SK-N-MC (cell line): ENCODE data around the gene EFTUD2.
A peak's percentile ranks its signal among the peaks of the same experiment; 100 is the strongest.

Experiments
- EZH2 ChIP-seq: fragments of 200-600 bp; sonication (generic); IDR thresholded peaks from one replicate; pipeline ENCODE4 v1.6.1; 2017; ENCODE audit warnings: antibody characterized with exemption
- FOXP2 ChIP-seq: optimal IDR thresholded peaks from 2 replicates; pipeline ENCODE3; 2011; ENCODE audit warnings: mild to moderate bottlenecking, moderate library complexity; ENCODE audit not compliant: insufficient read depth; ENCODE audit errors: extremely low read length, control extremely low read depth
- POLR2AphosphoS5 ChIP-seq: IDR thresholded peaks from 2 replicates; pipeline ENCODE4 v1.6.1; 2012; ENCODE audit warnings: mild to moderate bottlenecking, low read depth, low read length, borderline replicate concordance

- peak; percentile 92 for TF ChIP-seq POLR2AphosphoS5
- TF ChIP-seq EZH2 = no peak
- TF ChIP-seq FOXP2 = no peak
These were observed at the start of gene EFTUD2 for GRCh38 chr17:44899074-44899782.
